ENCODE data around the gene ECD. TPM values are rescaled to one million over a fixed set of nuclear protein-coding genes. Genes with fewer than 3 reads are reported as not detected.

Gene ECD
- polyA plus RNA-seq, 1 donor from 2014 or later: 30.0 TPM

- H2AFZ ChIP-seq (ENCODE audit: low read depth, low read length): no peak overlapping the region
- H3K4me2 ChIP-seq (ENCODE audit: low read length): no peak overlapping the region
- no peak for TF ChIP-seq TAF1 (IDR thresholded peaks at IDR 0.05; ENCODE audit: low read depth)
- no peak for TF ChIP-seq RAD21 (conservative IDR thresholded peaks at IDR 0.05)
- TF ChIP-seq EP300 (conservative IDR thresholded peaks at IDR 0.05; ENCODE audit: poor library complexity, severe bottlenecking): no peak
- no peak for TF ChIP-seq EZH2 (IDR thresholded peaks at IDR 0.05; ENCODE audit: borderline replicate concordance, insufficient read depth, low read length, poor library complexity, severe bottlenecking)
- TF ChIP-seq, protein P1, sequence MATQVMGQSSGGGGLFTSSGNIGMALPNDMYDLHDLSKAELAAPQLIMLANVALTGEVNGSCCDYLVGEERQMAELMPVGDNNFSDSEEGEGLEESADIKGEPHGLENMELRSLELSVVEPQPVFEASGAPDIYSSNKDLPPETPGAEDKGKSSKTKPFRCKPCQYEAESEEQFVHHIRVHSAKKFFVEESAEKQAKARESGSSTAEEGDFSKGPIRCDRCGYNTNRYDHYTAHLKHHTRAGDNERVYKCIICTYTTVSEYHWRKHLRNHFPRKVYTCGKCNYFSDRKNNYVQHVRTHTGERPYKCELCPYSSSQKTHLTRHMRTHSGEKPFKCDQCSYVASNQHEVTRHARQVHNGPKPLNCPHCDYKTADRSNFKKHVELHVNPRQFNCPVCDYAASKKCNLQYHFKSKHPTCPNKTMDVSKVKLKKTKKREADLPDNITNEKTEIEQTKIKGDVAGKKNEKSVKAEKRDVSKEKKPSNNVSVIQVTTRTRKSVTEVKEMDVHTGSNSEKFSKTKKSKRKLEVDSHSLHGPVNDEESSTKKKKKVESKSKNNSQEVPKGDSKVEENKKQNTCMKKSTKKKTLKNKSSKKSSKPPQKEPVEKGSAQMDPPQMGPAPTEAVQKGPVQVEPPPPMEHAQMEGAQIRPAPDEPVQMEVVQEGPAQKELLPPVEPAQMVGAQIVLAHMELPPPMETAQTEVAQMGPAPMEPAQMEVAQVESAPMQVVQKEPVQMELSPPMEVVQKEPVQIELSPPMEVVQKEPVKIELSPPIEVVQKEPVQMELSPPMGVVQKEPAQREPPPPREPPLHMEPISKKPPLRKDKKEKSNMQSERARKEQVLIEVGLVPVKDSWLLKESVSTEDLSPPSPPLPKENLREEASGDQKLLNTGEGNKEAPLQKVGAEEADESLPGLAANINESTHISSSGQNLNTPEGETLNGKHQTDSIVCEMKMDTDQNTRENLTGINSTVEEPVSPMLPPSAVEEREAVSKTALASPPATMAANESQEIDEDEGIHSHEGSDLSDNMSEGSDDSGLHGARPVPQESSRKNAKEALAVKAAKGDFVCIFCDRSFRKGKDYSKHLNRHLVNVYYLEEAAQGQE (IDR thresholded peaks at IDR 0.05; ENCODE audit: borderline replicate concordance): no peak
- no peak for TF ChIP-seq POLR2AphosphoS5 (IDR thresholded peaks at IDR 0.05)
- no peak for TF ChIP-seq SMC3 (conservative IDR thresholded peaks at IDR 0.05; ENCODE audit: poor library complexity)
- no peak for TF ChIP-seq MXI1 (conservative IDR thresholded peaks at IDR 0.05; ENCODE audit: poor library complexity, severe bottlenecking)
- no peak for TF ChIP-seq CTCF (IDR thresholded peaks at IDR 0.05; ENCODE audit: poor library complexity, severe bottlenecking)
- H3F3A ChIP-seq (ENCODE audit: insufficient read depth, low read length, poor library complexity, severe bottlenecking): no peaks in the 10 kb centered on the region
- no peak overlapping the region for H3K4me3 ChIP-seq (ENCODE audit: low read length)
- no peaks in the 10 kb centered on the region for H3K27me3 ChIP-seq (ENCODE audit: insufficient read depth, low read depth, low read length)
- no peaks in the 10 kb centered on the region for H3K9me2 ChIP-seq (ENCODE audit: insufficient read depth, low read length)
- H3K79me2 ChIP-seq (replicated peaks; ENCODE audit: insufficient read depth, low read length): peaks cover 9% of the 10 kb centered on the region
- no peaks in the 10 kb centered on the region for H3K9me3 ChIP-seq (ENCODE audit: low read length)
- no peaks in the 10 kb centered on the region for H3K36me3 ChIP-seq (ENCODE audit: insufficient read depth, low read length)
- H3K27ac ChIP-seq (ENCODE audit: low read length): no peak overlapping the region
- no peaks in the 10 kb centered on the region for H4K20me1 ChIP-seq (ENCODE audit: insufficient read depth)
- no peak overlapping the region for H3K9ac ChIP-seq (ENCODE audit: low read length)
These were observed 5.1 kb upstream of the ECD start for GRCh38 chr10:73172867-73173266.

DNA sequence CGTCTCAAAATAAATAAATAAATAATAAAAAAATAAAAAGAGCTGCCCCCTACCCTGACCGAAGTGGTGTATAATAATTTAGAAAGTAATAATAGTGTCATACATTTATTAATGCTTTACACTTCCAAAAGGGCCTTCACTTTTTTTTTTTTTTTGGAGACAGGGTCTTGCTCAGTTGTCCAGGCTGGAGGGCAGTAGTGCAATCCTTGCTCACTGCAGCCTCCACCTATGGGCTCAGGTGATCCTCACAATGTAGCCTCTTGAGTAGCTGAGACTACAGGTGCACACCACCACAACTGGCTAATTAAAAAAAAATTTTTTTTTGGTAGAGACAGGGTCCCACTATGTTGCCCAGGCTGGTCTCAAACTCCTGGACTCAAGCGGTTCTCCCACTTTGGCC, 1.5 kb upstream of the ECD start:
- H3K9me2 ChIP-seq (ENCODE audit: insufficient read depth, low read length): no peaks in the 10 kb centered on the region
- no peak overlapping the region for H2AFZ ChIP-seq (ENCODE audit: low read depth, low read length)
- no peak overlapping the region for H3K4me3 ChIP-seq (ENCODE audit: low read length)
- H3K36me3 ChIP-seq (ENCODE audit: insufficient read depth, low read length): peaks cover 3% of the 10 kb centered on the region
- TF ChIP-seq EP300 (conservative IDR thresholded peaks at IDR 0.05; ENCODE audit: poor library complexity, severe bottlenecking) (no peak), TAF1 (IDR thresholded peaks at IDR 0.05; ENCODE audit: low read depth) (no peak), POLR2AphosphoS5 (IDR thresholded peaks at IDR 0.05) (no peak), SMC3 (conservative IDR thresholded peaks at IDR 0.05; ENCODE audit: poor library complexity) (no peak), EZH2 (IDR thresholded peaks at IDR 0.05; ENCODE audit: borderline replicate concordance, insufficient read depth, low read length, poor library complexity, severe bottlenecking) (no peak), MXI1 (conservative IDR thresholded peaks at IDR 0.05; ENCODE audit: poor library complexity, severe bottlenecking) (no peak), RAD21 (conservative IDR thresholded peaks at IDR 0.05) (no peak), CTCF (IDR thresholded peaks at IDR 0.05; ENCODE audit: poor library complexity, severe bottlenecking) (no peak)
- TF ChIP-seq, protein P1 (IDR thresholded peaks at IDR 0.05; ENCODE audit: borderline replicate concordance): no peak
- H3K27me3 ChIP-seq (ENCODE audit: insufficient read depth, low read depth, low read length): no peaks in the 10 kb centered on the region
- no peak overlapping the region for H3K4me2 ChIP-seq (ENCODE audit: low read length)
- no peaks in the 10 kb centered on the region for H3K9me3 ChIP-seq (ENCODE audit: low read length)
- H3F3A ChIP-seq (ENCODE audit: insufficient read depth, low read length, poor library complexity, severe bottlenecking): peaks cover 5% of the 10 kb centered on the region
- H3K27ac ChIP-seq (ENCODE audit: low read length): no peak overlapping the region
- H3K9ac ChIP-seq (ENCODE audit: low read length): no peak overlapping the region
- H4K20me1 ChIP-seq (ENCODE audit: insufficient read depth): no peaks in the 10 kb centered on the region
- peaks cover 40% of the 10 kb centered on the region for H3K79me2 ChIP-seq (replicated peaks; ENCODE audit: insufficient read depth, low read length)
